WTC11 (cell line): ENCODE measurements around the gene TOR1AIP2. TPM values are rescaled to one million over a fixed set of nuclear protein-coding genes. Genes with fewer than 3 reads are reported as not detected.

Experiments used
- ATAC-seq: fragments of 200-7000 bp; cut with Tn5 transposase; 2 replicates; pipeline ENCODE4 v1.10.0; 2021; ENCODE audit warnings: mild to moderate bottlenecking, moderate library complexity
- CTCF ChIA-PET: fragments of 300-600 bp; sonication (Branson Sonifier 250); formaldehyde crosslinking; loops from one replicate; lab custom pipeline; 2021; ENCODE audit warnings: antibody characterized with exemption; lab: Charles Lee
- POLR2A ChIA-PET: fragments of 350-600 bp; sonication (Branson Sonifier 250); formaldehyde crosslinking; loops from one replicate; lab custom pipeline; 2021; ENCODE audit warnings: antibody characterized with exemption; lab: Charles Lee
- DNase-seq: peaks from one replicate; pipeline ENCODE4 v3.0.0; 2021; ENCODE audit warnings: low spot score
- H3K27ac Mint-ChIP-seq: 2 replicates; pipeline ENCODE4 v1.8.0; 2021; ENCODE audit warnings: mixed read lengths
- H3K27me3 Mint-ChIP-seq: 2 replicates; pipeline ENCODE4 v1.8.0; 2021; ENCODE audit warnings: low read depth, mild to moderate bottlenecking, moderate library complexity, mixed read lengths
- H3K36me3 Mint-ChIP-seq: 2 replicates; pipeline ENCODE4 v1.8.0; 2021; ENCODE audit warnings: mixed read lengths
- H3K4me1 Mint-ChIP-seq: 2 replicates; pipeline ENCODE4 v1.8.0; 2022; ENCODE audit warnings: mixed read lengths
- H3K4me3 Mint-ChIP-seq: 2 replicates; pipeline ENCODE4 v1.8.0; 2021; ENCODE audit warnings: mild to moderate bottlenecking, moderate library complexity, mixed read lengths
- H3K9me3 Mint-ChIP-seq: 2 replicates; pipeline ENCODE4 v1.8.0; 2021; ENCODE audit warnings: mixed read lengths
- FOXK1 ChIP-seq: sonication (generic); formaldehyde crosslinking; IDR thresholded peaks from 2 replicates; pipeline ENCODE4 v1.8.0; 2022; ENCODE audit warnings: mild to moderate bottlenecking, moderate library complexity, missing genetic modification reagents
- MXD4 ChIP-seq: fragments of 250-450 bp; sonication (Bioruptor Pico); IDR thresholded peaks from 2 replicates; pipeline ENCODE4 v1.8.0; 2021; ENCODE audit warnings: mild to moderate bottlenecking, moderate library complexity, borderline replicate concordance
- NFATC4 ChIP-seq: fragments of 250-450 bp; sonication (Bioruptor Pico); IDR thresholded peaks from 2 replicates; pipeline ENCODE4 v1.9.0; 2021; ENCODE audit warnings: mild to moderate bottlenecking
- NFYB ChIP-seq: sonication (generic); formaldehyde crosslinking; conservative IDR thresholded peaks from 2 replicates; pipeline ENCODE4 v1.8.0; 2022; ENCODE audit warnings: low read depth, missing genetic modification reagents
- RORB ChIP-seq: fragments of 250-450 bp; sonication (Bioruptor Pico); IDR thresholded peaks from 2 replicates; pipeline ENCODE4 v1.9.0; 2021; ENCODE audit warnings: mild to moderate bottlenecking
- SMAD3 ChIP-seq: sonication (generic); formaldehyde crosslinking; IDR thresholded peaks from 2 replicates; pipeline ENCODE4 v1.8.0; 2022; ENCODE audit warnings: missing genetic modification reagents, mild to moderate bottlenecking, borderline replicate concordance
- SMAD4 ChIP-seq: sonication (generic); formaldehyde crosslinking; IDR thresholded peaks from 2 replicates; pipeline ENCODE4 v1.8.0; 2022; ENCODE audit warnings: mild to moderate bottlenecking, missing genetic modification reagents
- ZNF232 ChIP-seq: sonication (generic); formaldehyde crosslinking; IDR thresholded peaks from 2 replicates; pipeline ENCODE4 v1.8.0; 2022; ENCODE audit warnings: mild to moderate bottlenecking, missing genetic modification reagents
- total RNA-seq: library from RNA; stranded (reverse); gene quantifications from 3 replicates; pipeline ENCODE4 v1.2.3, GENCODE V29; 2021
- TF ChIP-seq, protein P1 (sequence below): sonication (generic); formaldehyde crosslinking; IDR thresholded peaks from 2 replicates; pipeline ENCODE4 v1.8.0; 2022; ENCODE audit warnings: mild to moderate bottlenecking, missing genetic modification reagents
- TF ChIP-seq, protein P2 (sequence below): fragments of 250-450 bp; sonication (Bioruptor Pico); IDR thresholded peaks from 2 replicates; pipeline ENCODE4 v1.9.0; 2021; ENCODE audit warnings: mild to moderate bottlenecking, borderline replicate concordance
- TF ChIP-seq, protein P3 (sequence below): fragments of 250-450 bp; sonication (Bioruptor Pico); IDR thresholded peaks from 2 replicates; pipeline ENCODE4 v1.9.0; 2021; ENCODE audit warnings: mild to moderate bottlenecking
- TF ChIP-seq, protein P4 (sequence below): fragments of 250-450 bp; sonication (Bioruptor Pico); IDR thresholded peaks from 2 replicates; pipeline ENCODE4 v1.9.0; 2021; ENCODE audit warnings: mild to moderate bottlenecking
- TF ChIP-seq, protein P5 (sequence below): sonication (generic); formaldehyde crosslinking; IDR thresholded peaks from 2 replicates; pipeline ENCODE4 v1.8.1; 2022; ENCODE audit warnings: low read depth, missing genetic modification reagents, borderline replicate concordance
- TF ChIP-seq, protein P6 (sequence below): fragments of 250-450 bp; sonication (Bioruptor Pico); IDR thresholded peaks from 2 replicates; pipeline ENCODE4 v2.1.2; 2022; ENCODE audit warnings: mild to moderate bottlenecking, moderate library complexity

The TOR1AIP2 gene
- total RNA-seq, 1 experiment from 2014 or later: 57.2 TPM

DNA sequence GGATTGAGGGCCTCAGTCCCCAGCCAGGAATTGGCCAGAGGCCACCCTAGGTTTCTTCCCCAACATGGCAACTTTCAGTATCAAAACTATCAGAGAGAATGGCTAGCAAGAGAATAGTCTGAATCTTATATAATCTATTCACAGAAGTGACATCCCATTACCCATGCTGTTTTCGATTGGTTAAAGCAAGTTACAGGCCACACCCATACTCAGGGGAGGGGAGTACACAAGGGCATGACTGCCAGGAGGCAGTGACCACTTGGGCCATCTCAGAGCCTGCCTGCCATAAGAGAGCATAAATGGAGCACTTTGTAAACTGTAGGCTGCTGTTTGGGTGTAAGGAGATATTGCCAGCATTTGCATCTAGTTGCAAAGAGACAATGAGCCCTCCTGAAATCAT is 69.1 kb downstream of the TOR1AIP2 start:
- CTCF ChIA-PET: interaction anchor here (1.8 to 14.7 kb wide), 8 partner anchors 11 to 515 kb away, joined by 5 to 914 read pairs (median 22); partner anchors contain the start of gene SOAT1

DNA sequence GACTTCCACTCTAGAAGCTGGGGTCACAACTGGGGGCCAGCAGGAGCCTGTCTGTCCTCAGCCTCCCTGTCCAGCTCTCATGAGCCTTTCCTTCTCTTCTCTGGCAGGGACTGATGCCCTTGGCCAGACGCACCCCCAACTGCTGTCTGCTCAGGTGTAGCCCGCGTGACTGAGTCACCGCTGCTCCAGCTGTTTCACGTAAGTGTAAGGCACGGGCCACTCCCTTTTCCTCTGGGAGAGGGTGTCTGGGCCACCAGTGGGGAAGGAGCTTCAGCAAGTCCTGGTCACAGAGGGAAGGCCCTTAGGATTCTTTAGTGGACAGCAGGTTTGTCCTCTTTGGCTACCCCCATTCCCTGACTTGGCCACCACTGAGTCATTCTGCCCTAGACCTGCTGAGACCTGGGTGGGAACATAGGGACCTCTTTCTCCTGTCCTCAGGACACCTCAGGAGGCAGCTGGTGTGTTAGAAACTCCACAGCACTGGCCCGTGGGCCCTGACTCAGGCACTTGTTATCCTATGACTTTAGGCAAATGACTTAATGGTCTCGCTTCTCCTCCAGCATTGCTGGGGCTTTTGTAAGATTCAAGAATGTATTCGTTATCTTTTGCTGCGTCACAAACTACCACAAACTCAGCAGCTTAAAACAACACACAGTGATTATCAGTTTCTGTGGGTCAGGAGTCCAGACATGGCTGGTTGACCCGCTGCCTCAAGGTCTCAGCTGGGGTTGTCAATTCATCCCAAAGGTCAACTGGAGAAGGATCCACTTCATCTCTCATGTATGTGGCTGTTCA is 69.7 kb downstream of the TOR1AIP2 start:
- TF ChIP-seq ZNF232 (no peak), NFYB (no peak)
- TF ChIP-seq, protein P1, sequence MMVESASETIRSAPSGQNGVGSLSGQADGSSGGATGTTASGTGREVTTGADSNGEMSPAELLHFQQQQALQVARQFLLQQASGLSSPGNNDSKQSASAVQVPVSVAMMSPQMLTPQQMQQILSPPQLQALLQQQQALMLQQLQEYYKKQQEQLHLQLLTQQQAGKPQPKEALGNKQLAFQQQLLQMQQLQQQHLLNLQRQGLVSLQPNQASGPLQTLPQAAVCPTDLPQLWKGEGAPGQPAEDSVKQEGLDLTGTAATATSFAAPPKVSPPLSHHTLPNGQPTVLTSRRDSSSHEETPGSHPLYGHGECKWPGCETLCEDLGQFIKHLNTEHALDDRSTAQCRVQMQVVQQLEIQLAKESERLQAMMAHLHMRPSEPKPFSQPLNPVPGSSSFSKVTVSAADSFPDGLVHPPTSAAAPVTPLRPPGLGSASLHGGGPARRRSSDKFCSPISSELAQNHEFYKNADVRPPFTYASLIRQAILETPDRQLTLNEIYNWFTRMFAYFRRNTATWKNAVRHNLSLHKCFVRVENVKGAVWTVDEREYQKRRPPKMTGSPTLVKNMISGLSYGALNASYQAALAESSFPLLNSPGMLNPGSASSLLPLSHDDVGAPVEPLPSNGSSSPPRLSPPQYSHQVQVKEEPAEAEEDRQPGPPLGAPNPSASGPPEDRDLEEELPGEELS (CRISPR knock-in tag): no peak
- TF ChIP-seq, protein P2, sequence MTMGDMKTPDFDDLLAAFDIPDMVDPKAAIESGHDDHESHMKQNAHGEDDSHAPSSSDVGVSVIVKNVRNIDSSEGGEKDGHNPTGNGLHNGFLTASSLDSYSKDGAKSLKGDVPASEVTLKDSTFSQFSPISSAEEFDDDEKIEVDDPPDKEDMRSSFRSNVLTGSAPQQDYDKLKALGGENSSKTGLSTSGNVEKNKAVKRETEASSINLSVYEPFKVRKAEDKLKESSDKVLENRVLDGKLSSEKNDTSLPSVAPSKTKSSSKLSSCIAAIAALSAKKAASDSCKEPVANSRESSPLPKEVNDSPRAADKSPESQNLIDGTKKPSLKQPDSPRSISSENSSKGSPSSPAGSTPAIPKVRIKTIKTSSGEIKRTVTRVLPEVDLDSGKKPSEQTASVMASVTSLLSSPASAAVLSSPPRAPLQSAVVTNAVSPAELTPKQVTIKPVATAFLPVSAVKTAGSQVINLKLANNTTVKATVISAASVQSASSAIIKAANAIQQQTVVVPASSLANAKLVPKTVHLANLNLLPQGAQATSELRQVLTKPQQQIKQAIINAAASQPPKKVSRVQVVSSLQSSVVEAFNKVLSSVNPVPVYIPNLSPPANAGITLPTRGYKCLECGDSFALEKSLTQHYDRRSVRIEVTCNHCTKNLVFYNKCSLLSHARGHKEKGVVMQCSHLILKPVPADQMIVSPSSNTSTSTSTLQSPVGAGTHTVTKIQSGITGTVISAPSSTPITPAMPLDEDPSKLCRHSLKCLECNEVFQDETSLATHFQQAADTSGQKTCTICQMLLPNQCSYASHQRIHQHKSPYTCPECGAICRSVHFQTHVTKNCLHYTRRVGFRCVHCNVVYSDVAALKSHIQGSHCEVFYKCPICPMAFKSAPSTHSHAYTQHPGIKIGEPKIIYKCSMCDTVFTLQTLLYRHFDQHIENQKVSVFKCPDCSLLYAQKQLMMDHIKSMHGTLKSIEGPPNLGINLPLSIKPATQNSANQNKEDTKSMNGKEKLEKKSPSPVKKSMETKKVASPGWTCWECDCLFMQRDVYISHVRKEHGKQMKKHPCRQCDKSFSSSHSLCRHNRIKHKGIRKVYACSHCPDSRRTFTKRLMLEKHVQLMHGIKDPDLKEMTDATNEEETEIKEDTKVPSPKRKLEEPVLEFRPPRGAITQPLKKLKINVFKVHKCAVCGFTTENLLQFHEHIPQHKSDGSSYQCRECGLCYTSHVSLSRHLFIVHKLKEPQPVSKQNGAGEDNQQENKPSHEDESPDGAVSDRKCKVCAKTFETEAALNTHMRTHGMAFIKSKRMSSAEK (CRISPR knock-in tag): no peak
- TF ChIP-seq, protein P3, sequence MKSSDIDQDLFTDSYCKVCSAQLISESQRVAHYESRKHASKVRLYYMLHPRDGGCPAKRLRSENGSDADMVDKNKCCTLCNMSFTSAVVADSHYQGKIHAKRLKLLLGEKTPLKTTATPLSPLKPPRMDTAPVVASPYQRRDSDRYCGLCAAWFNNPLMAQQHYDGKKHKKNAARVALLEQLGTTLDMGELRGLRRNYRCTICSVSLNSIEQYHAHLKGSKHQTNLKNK (CRISPR knock-in tag): no peak
- TF ChIP-seq, protein P4, sequence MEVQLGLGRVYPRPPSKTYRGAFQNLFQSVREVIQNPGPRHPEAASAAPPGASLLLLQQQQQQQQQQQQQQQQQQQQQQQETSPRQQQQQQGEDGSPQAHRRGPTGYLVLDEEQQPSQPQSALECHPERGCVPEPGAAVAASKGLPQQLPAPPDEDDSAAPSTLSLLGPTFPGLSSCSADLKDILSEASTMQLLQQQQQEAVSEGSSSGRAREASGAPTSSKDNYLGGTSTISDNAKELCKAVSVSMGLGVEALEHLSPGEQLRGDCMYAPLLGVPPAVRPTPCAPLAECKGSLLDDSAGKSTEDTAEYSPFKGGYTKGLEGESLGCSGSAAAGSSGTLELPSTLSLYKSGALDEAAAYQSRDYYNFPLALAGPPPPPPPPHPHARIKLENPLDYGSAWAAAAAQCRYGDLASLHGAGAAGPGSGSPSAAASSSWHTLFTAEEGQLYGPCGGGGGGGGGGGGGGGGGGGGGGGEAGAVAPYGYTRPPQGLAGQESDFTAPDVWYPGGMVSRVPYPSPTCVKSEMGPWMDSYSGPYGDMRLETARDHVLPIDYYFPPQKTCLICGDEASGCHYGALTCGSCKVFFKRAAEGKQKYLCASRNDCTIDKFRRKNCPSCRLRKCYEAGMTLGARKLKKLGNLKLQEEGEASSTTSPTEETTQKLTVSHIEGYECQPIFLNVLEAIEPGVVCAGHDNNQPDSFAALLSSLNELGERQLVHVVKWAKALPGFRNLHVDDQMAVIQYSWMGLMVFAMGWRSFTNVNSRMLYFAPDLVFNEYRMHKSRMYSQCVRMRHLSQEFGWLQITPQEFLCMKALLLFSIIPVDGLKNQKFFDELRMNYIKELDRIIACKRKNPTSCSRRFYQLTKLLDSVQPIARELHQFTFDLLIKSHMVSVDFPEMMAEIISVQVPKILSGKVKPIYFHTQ: no peak
- TF ChIP-seq, all 79 proteins: peak for 0

More for the DNA sequence above, 69.1 kb downstream of the TOR1AIP2 start:
- POLR2A ChIA-PET: no interaction called here
- Mint-ChIP-seq H3K4me3 (no peak overlapping the region), H3K36me3 (no peaks in the 10 kb centered on the region), H3K4me1 (no peaks in the 10 kb centered on the region), H3K27ac (no peak overlapping the region), H3K9me3 (peaks cover 5% of the 10 kb centered on the region; the same call in 1 of the 2 replicates), H3K27me3 (peaks cover 3% of the 10 kb centered on the region; the same call in 1 of the 2 replicates)
- TF ChIP-seq SMAD3 (CRISPR knock-in tag): no peak
- no peak for ATAC-seq
- no peak for DNase-seq

DNA sequence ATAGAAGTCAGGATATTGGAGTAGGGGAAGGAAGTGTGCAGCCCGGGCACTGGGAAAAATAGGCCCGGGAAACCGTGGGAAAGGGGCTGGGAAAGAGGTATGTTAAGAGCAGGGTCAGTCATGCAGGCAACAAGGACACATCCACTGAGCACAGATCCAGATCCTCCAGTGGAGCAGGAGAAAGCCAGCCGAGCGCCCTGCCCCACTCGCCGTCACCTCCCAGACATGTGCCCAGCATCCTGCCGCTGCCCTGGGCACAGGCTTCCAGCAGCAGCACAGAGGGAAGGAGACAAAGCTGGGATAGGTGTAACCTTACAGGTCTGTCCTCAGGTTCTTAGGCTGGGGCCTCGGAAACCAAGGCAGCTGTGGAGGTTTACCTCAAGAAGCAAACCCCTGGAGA is 70.3 kb downstream of the TOR1AIP2 start:
- CTCF ChIA-PET: interaction anchor here (14.7 kb wide), 1 partner anchor 100 kb away, joined by 914 read pairs; no protein-coding TSS in a partner anchor
- no peak overlapping the region for H3K4me3 Mint-ChIP-seq
- TF ChIP-seq SMAD4 (CRISPR knock-in tag): no peak
- TF ChIP-seq FOXK1 (CRISPR knock-in tag): no peak
- TF ChIP-seq, protein P1 (CRISPR knock-in tag): no peak
- TF ChIP-seq ZNF232: no peak
- TF ChIP-seq, protein P5, sequence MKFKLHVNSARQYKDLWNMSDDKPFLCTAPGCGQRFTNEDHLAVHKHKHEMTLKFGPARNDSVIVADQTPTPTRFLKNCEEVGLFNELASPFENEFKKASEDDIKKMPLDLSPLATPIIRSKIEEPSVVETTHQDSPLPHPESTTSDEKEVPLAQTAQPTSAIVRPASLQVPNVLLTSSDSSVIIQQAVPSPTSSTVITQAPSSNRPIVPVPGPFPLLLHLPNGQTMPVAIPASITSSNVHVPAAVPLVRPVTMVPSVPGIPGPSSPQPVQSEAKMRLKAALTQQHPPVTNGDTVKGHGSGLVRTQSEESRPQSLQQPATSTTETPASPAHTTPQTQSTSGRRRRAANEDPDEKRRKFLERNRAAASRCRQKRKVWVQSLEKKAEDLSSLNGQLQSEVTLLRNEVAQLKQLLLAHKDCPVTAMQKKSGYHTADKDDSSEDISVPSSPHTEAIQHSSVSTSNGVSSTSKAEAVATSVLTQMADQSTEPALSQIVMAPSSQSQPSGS: no peak
- no peak for TF ChIP-seq RORB (CRISPR knock-in tag)
- no peak for TF ChIP-seq NFATC4 (CRISPR knock-in tag)
- TF ChIP-seq, protein P6, sequence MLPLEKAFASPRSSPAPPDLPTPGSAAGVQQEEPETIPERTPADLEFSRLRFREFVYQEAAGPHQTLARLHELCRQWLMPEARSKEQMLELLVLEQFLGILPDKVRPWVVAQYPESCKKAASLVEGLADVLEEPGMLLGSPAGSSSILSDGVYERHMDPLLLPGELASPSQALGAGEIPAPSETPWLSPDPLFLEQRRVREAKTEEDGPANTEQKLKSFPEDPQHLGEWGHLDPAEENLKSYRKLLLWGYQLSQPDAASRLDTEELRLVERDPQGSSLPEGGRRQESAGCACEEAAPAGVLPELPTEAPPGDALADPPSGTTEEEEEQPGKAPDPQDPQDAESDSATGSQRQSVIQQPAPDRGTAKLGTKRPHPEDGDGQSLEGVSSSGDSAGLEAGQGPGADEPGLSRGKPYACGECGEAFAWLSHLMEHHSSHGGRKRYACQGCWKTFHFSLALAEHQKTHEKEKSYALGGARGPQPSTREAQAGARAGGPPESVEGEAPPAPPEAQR (CRISPR knock-in tag): no peak
- no peak for TF ChIP-seq MXD4 (CRISPR knock-in tag)

More for the DNA sequence above, 69.7 kb downstream of the TOR1AIP2 start:
- Mint-ChIP-seq H3K27me3 (peaks cover 3% of the 10 kb centered on the region; the same call in 1 of the 2 replicates), H3K4me1 (no peaks in the 10 kb centered on the region), H3K9me3 (peaks cover 5% of the 10 kb centered on the region; the same call in 1 of the 2 replicates), H3K36me3 (no peaks in the 10 kb centered on the region), H3K27ac (no peak overlapping the region), H3K4me3 (no peak overlapping the region)
- CTCF ChIA-PET: interaction anchor here (2.2 to 14.7 kb wide), 2 partner anchors 30 to 101 kb away, joined by 8 to 914 read pairs; no protein-coding TSS in a partner anchor
- POLR2A ChIA-PET: no interaction called here
- DNase-seq: no peak
- no peak for ATAC-seq

More for the DNA sequence above, 70.3 kb downstream of the TOR1AIP2 start:
- ATAC-seq (no peak), DNase-seq (no peak)
- POLR2A ChIA-PET: no interaction called here
- Mint-ChIP-seq H3K36me3 (no peaks in the 10 kb centered on the region), H3K9me3 (peaks cover 5% of the 10 kb centered on the region; the same call in 1 of the 2 replicates), H3K4me1 (no peaks in the 10 kb centered on the region), H3K27ac (no peak overlapping the region), H3K27me3 (peaks cover 3% of the 10 kb centered on the region; the same call in 1 of the 2 replicates)
